Epidermal melanocyte (primary cell): ENCODE data around the gene ZNF397.

Source experiments
- DNase-seq: peaks from one replicate; pipeline ENCODE4 v3.0.0; 2011; ENCODE audit warnings: low spot score; ENCODE audit not compliant: insufficient read length

Gene ZNF397

GRCh38 chr18:35290094-35290735, 49.4 kb downstream of the ZNF397 start, which contains the start of gene ZSCAN30:
Gene ZSCAN30 (minus strand): TSS chr18:35290229. CDS start chr18:35264352, 25,877 bp downstream.
- DNase-seq: peak; percentile 92

GRCh38 chr18:35291166-35291565, 50.3 kb downstream of the ZNF397 start:
- no peak for DNase-seq

GRCh38 chr18:35296060-35296459, 55.2 kb downstream of the ZNF397 start:
- DNase-seq: no peak

- no peak for DNase-seq
Measured at GRCh38 chr18:35303610-35304009, 62.8 kb downstream of the ZNF397 start.

GRCh38 chr18:35306588-35307250, 65.9 kb downstream of the ZNF397 start:
- no peak for DNase-seq
